HG02759 (cell line): ENCODE results near the gene CDHR2.

Source experiments
- ATAC-seq: cut with Tn5 transposase; IDR thresholded peaks from one replicate; pipeline ENCODE4 v1.9.1; 2021; ENCODE audit warnings: mild to moderate bottlenecking, moderate library complexity; ENCODE audit not compliant: unreplicated experiment

CDHR2 gene

GRCh38 chr5:176529116-176529740 is 19.9 kb upstream of the CDHR2 start:
- ATAC-seq: no peak

DNA sequence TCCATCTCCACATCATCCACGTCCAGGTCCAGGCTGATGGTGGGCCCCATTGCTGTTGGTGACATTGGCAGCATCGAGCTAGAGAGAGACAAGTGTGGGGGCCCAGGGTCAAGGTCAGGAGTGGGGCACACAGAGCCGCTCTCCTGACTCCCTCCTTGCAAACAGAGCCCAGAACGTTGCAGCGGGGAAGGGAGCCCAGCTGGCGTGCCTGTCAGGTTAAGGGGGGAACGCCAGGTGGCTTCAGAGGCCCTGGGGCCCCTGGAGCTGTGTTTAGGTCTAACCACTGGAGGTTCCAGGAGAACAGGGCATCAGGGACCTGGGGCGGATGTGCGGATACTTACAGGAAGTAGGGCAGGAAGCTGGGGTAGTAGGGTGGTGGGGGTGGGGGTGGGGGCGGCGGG is 19.4 kb upstream of the CDHR2 start:
- ATAC-seq: no peak

GRCh38 chr5:176530393-176530982 is 18.7 kb upstream of the CDHR2 start:
- no peak for ATAC-seq

GRCh38 chr5:176530983-176531901 is 17.9 kb upstream of the CDHR2 start:
- ATAC-seq: no peak

- ATAC-seq: no peak
Observed at GRCh38 chr5:176531902-176532493, 17.1 kb upstream of the CDHR2 start.

DNA sequence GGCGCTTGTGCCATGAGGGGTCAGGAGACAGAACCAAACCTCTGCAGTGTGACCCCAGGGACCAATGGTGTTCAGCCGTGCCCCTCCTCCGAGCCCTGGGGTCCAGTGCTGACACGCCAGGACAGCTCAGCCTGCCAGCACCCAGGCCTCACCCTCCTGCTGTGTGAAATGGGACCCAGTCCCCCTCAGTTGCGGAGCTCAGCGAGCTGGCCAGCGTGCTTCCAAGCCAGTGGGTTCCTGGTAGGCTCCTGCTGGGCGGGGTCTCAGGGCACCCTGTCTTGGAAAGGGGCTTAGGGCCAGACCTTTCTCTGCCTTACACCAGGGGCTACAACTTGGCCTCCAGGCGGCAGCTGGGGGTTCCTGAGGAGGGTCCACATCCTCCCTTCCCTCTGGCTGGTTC is 16.3 kb upstream of the CDHR2 start:
- ATAC-seq: no peak

GRCh38 chr5:176533390-176533789 is 15.8 kb upstream of the CDHR2 start:
- no peak for ATAC-seq

- no peak for ATAC-seq
Observed at GRCh38 chr5:176533894-176534611, 15.1 kb upstream of the CDHR2 start.

DNA sequence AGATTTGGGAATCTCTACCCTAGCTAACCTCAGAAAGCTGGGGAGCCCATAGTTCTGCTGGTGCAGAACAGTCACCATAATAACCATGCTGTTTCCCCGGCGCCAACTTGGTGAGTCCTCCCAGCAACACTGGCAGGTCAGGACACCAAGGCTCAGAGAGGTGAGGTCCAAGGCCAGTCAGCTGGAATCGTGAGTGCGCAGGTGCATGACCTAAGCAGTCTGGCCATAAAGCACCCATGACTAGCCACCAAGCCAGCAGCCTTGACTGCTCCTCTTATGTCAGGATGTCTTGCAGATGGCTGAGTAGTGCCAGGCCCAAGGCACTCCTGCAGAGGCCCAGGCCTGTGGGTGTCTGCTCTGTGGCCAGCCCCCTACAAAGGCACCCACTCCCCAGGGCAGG is 14.5 kb upstream of the CDHR2 start:
- ATAC-seq: no peak

GRCh38 chr5:176535101-176535663 is 14.0 kb upstream of the CDHR2 start:
- ATAC-seq: no peak

- ATAC-seq: no peak
Observed at GRCh38 chr5:176535664-176536131, 13.4 kb upstream of the CDHR2 start.

DNA sequence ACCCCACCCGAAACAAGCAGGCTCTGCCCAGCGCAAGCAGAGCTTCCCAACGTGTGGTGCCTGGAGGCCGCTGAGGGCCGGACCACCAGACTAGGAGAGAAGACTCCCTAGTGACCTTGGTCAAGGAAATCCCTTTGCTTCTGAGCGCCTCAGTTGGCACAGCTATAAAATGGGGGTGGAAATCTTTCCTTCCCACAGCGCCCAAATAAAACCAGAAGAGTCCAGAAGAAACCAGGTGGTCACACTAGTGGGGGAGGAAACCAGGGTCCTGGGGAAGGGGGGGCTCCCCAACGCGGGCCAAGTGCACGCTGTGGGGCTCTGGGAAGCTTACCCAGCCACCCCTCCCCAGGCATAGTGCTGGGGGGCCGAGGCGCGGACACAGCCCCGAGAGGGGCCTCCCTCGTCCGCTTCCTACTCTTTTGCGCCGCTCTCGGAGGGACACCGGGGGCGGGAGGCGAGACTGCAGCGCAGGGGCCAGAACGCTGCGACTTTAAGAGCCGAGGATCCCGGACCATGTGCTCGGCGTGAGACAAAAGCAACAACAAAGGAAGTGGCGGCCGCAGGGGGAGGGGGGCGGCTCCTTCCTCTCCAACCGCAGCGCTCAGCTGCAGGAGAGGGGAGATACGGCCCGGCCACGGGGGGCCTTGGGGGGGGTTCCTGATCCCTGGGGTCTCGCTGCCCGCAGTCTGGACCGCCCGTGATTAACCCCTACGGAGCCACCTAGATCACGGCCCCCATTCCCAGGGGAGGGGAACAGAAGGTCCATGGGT is 12.8 kb upstream of the CDHR2 start:
- ATAC-seq: peak; percentile 20

- peak; percentile 60 for ATAC-seq
Observed at GRCh38 chr5:176536902-176537553, 12.1 kb upstream of the CDHR2 start, which contains the start of gene RNF44. TSS of gene RNF44 (minus strand) at chr5:176537402. CDS start at chr5:176532472, 4,930 bp downstream.

DNA sequence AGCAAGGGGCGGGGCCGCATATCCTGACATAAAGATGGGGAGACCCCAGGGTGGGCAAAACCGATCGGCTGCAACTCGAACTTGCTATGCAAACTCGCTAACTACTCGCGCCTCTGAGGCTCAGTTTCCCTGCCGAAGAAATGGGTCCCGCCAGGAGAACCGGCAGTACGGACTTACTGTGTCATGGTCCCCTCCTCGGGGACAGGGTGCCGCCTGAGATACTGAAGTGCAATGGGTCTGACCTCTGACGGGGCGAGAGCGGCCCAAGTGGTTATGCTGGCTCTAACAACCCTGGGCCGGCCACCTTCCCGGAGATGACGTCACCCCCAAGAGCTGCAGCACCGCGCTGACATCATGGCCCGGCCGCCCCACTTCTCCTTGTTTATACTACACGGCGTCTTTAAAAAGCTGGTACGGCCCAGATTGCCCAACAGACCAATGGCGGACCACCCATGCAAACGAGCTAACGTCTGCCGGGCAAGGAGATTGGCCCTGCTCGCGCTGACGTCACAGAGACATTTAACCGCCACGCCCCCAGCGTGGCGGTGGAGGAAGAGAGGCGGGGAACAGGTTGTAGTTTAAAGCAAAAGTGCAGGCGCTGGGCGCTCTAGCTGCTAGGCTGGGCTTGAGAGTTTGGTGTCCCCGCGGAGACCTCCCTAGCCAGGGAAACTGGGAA is 11.4 kb upstream of the CDHR2 start:
- ATAC-seq: peak; percentile 66

DNA sequence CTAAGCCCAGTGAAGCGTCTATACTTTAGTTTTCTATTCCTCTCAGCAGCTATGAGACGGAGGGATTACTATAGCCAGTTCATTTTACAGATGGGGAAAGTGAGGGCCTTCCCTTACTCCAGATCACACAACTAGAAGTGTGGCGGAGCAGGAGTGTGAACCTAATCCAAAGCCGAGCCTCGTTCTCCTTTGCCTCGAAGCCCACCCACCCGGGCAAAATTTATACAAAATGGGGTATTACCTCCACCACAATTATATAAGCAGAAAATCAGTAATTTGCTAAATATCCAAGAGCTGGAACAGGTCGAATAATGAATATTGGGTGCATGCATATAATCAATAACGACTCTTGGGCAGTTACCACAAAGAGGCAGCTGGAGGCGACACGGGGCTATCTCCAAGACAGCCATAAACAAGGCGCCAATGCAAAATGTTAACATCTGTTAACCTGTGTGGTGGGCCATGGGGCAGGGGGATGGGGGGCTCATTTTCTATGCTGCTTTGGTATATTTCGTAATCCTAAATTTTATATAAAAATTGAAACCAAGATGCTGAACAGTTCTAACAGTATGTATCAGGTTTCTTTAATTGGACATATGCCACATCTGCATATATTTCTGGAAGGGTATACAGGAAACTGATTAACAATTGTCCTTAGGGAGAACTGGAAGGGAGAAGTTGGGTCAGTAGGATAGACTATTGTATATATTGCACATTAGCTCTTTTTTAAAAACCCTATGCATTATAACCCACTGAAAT is 10.7 kb upstream of the CDHR2 start:
- no peak for ATAC-seq

GRCh38 chr5:176538989-176539384 is 10.2 kb upstream of the CDHR2 start:
- no peak for ATAC-seq

DNA sequence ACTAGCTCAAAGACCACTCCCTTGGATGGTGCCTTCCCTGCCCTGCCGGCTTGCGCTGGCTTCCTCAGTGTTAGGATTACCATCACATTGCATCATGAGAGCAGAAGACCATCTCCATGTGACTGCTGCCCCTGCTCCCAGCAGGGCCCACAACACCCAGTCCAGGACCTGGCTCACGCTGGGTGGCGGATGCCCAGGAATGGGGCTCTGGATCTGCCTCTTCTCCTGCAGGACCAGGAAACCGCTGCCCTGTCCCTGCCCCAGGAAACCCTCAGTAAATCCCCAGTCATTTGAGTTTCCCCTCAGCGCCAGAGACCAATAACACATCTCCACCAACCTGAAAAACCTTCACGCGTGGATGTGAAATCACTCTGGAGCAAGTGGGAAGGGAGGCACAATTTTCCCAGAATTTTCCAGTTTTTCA is 8.7 kb upstream of the CDHR2 start:
- no peak for ATAC-seq

GRCh38 chr5:176540956-176541337 is 8.2 kb upstream of the CDHR2 start:
- no peak for ATAC-seq
